ENCODE measurements around the gene MMP21. TPM values are rescaled to one million over a fixed set of nuclear protein-coding genes. Genes with fewer than 3 reads are reported as not detected.
A peak's percentile ranks its signal among the peaks of the same experiment; 100 is the strongest.

MMP21 gene
- total RNA-seq, 1 experiment from 2014 or later: not detected

DNA sequence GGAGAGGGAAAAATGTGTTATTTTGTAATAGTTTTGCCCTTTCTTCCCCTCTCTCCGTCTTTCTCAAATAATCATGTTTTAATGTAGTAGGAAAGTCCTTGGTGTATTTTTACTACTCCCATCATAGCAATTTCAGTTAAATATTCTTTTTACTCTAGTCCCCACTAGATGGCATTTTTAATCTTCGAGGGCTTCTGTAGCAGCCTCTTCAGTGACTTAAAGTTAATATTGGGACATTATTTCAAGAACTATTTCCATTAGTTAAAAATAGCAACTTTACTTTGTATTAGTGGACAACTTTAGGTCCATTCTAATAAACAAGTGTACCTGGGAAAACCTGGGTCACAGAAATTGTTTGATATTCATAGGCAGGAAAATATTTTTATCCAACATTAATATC lies 33.2 kb downstream of the MMP21 start:
- Histone ChIP-seq H3K27me3 (ENCODE audit: low read length) (no peaks in the 10 kb centered on the region), H3K9ac (ENCODE audit: low read length) (no peak overlapping the region), H3K4me1 (ENCODE audit: low read length) (no peaks in the 10 kb centered on the region), H4K20me1 (ENCODE audit: insufficient read depth, low read depth, low read length) (no peaks in the 10 kb centered on the region), H3K27ac (ENCODE audit: low read length) (no peak overlapping the region), H3K4me3 (ENCODE audit: low read length) (no peak overlapping the region), H3K9me3 (ENCODE audit: low read length) (no peaks in the 10 kb centered on the region), H3K79me2 (ENCODE audit: low read length) (no peaks in the 10 kb centered on the region; the same call in 1 of the 2 replicates), H2AFZ (ENCODE audit: low read length) (no peak overlapping the region), H3K4me2 (ENCODE audit: low read depth, low read length, poor library complexity, severe bottlenecking) (no peak overlapping the region), H3K9me2 (replicated peaks; ENCODE audit: insufficient read depth, low read length) (no peaks in the 10 kb centered on the region), H3K36me3 (ENCODE audit: insufficient read depth, low read length) (peaks cover 68% of the 10 kb centered on the region)
- DNase-seq: peak; percentile 62

GRCh38 chr10:125739994-125740679 lies 35.5 kb downstream of the MMP21 start:
- no peak overlapping the region for H3K4me3 ChIP-seq (ENCODE audit: low read length)
- H3K36me3 ChIP-seq (ENCODE audit: insufficient read depth, low read length): peaks cover 81% of the 10 kb centered on the region
- H3K9ac ChIP-seq (ENCODE audit: low read length): no peak overlapping the region
- no peak overlapping the region for H3K4me2 ChIP-seq (ENCODE audit: low read depth, low read length, poor library complexity, severe bottlenecking)
- H3K27ac ChIP-seq (ENCODE audit: low read length): no peak overlapping the region
- H3K27me3 ChIP-seq (ENCODE audit: low read length): no peaks in the 10 kb centered on the region
- H3K9me3 ChIP-seq (ENCODE audit: low read length): no peaks in the 10 kb centered on the region
- H4K20me1 ChIP-seq (ENCODE audit: insufficient read depth, low read depth, low read length): no peaks in the 10 kb centered on the region
- no peaks in the 10 kb centered on the region for H3K4me1 ChIP-seq (ENCODE audit: low read length)
- DNase-seq: no peak
- no peak overlapping the region for H2AFZ ChIP-seq (ENCODE audit: low read length)
- no peaks in the 10 kb centered on the region for H3K9me2 ChIP-seq (replicated peaks; ENCODE audit: insufficient read depth, low read length)
- peaks cover 2% of the 10 kb centered on the region for H3K79me2 ChIP-seq (ENCODE audit: low read length)

DNA sequence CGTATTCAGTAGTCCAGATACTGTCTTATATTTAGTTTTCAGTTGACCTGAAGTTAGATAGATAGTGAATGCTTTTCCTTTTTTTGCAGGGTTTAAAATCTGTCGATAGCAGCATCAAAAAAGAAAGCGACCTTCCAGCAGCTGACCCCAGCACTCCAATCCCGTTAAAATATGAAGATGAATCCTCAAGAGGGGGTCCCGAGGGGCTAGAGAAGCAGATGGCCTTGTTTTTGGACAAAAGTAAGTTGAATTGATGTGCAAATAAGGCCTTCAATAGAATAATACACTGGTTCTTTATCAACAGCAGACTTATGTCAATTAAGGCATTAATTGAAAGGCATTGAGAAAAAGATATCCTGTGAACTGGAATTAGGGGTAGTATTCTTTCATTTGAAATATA lies 37.4 kb downstream of the MMP21 start:
- Histone ChIP-seq H2AFZ (ENCODE audit: low read length) (no peak overlapping the region), H3K4me1 (ENCODE audit: low read length) (no peaks in the 10 kb centered on the region), H3K27ac (ENCODE audit: low read length) (no peak overlapping the region), H3K4me3 (ENCODE audit: low read length) (no peak overlapping the region), H4K20me1 (ENCODE audit: insufficient read depth, low read depth, low read length) (no peaks in the 10 kb centered on the region), H3K9me2 (replicated peaks; ENCODE audit: insufficient read depth, low read length) (no peaks in the 10 kb centered on the region), H3K36me3 (ENCODE audit: insufficient read depth, low read length) (peaks cover 82% of the 10 kb centered on the region), H3K79me2 (ENCODE audit: low read length) (peaks cover 6% of the 10 kb centered on the region), H3K4me2 (ENCODE audit: low read depth, low read length, poor library complexity, severe bottlenecking) (no peak overlapping the region), H3K9ac (ENCODE audit: low read length) (no peak overlapping the region), H3K27me3 (ENCODE audit: low read length) (no peaks in the 10 kb centered on the region), H3K9me3 (ENCODE audit: low read length) (no peaks in the 10 kb centered on the region)
- DNase-seq: no peak

GRCh38 chr10:125734823-125735222 lies 40.8 kb downstream of the MMP21 start:
- H3K27me3 ChIP-seq (ENCODE audit: low read length): no peaks in the 10 kb centered on the region
- no peak overlapping the region for H3K4me3 ChIP-seq (ENCODE audit: low read length)
- DNase-seq: no peak
- H3K79me2 ChIP-seq (ENCODE audit: low read length): peaks cover 9% of the 10 kb centered on the region
- no peaks in the 10 kb centered on the region for H3K4me1 ChIP-seq (ENCODE audit: low read length)
- H3K9ac ChIP-seq (ENCODE audit: low read length): no peak overlapping the region
- no peak overlapping the region for H3K27ac ChIP-seq (ENCODE audit: low read length)
- no peak overlapping the region for H3K4me2 ChIP-seq (ENCODE audit: low read depth, low read length, poor library complexity, severe bottlenecking)
- peaks cover 98% of the 10 kb centered on the region for H3K36me3 ChIP-seq (ENCODE audit: insufficient read depth, low read length)
- 0 out of 2 replicates have a peak, but pooled peaks cover 4% of the 10 kb centered on the region for H4K20me1 ChIP-seq (ENCODE audit: insufficient read depth, low read depth, low read length)
- no peaks in the 10 kb centered on the region for H3K9me3 ChIP-seq (ENCODE audit: low read length)
- H2AFZ ChIP-seq (ENCODE audit: low read length): no peak overlapping the region
- no peaks in the 10 kb centered on the region for H3K9me2 ChIP-seq (replicated peaks; ENCODE audit: insufficient read depth, low read length)

DNA sequence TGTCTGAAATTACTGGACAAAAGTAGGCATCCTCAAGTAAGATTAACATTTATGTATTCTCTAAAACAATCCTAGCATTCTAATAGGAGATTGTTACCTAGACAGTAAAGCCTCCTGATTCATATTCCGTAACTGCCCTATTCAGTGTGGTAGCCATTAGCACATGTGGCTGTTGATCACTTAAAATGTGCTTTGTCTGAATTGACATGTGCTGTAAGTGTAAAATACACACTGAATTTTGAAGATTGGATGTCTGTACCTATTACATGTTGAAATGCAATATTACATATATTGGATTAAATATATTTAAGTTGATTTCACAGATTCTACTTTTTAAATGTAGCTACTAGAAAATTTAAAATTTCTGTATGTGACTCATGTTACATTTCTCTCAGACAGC lies 41.5 kb downstream of the MMP21 start:
- no peak overlapping the region for H3K4me3 ChIP-seq (ENCODE audit: low read length)
- no peaks in the 10 kb centered on the region for H3K27me3 ChIP-seq (ENCODE audit: low read length)
- H3K27ac ChIP-seq (ENCODE audit: low read length): no peak overlapping the region
- H3K9me3 ChIP-seq (ENCODE audit: low read length): no peaks in the 10 kb centered on the region
- no peak overlapping the region for H3K4me2 ChIP-seq (ENCODE audit: low read depth, low read length, poor library complexity, severe bottlenecking)
- H3K36me3 ChIP-seq (ENCODE audit: insufficient read depth, low read length): peaks cover 98% of the 10 kb centered on the region
- H3K4me1 ChIP-seq (ENCODE audit: low read length): no peaks in the 10 kb centered on the region
- H2AFZ ChIP-seq (ENCODE audit: low read length): no peak overlapping the region
- H3K79me2 ChIP-seq (ENCODE audit: low read length): peaks cover 15% of the 10 kb centered on the region
- H3K9ac ChIP-seq (ENCODE audit: low read length): no peak overlapping the region
- DNase-seq: no peak
- H4K20me1 ChIP-seq (ENCODE audit: insufficient read depth, low read depth, low read length): 0 out of 2 replicates have a peak, but pooled peaks cover 4% of the 10 kb centered on the region
- H3K9me2 ChIP-seq (replicated peaks; ENCODE audit: insufficient read depth, low read length): no peaks in the 10 kb centered on the region

DNA sequence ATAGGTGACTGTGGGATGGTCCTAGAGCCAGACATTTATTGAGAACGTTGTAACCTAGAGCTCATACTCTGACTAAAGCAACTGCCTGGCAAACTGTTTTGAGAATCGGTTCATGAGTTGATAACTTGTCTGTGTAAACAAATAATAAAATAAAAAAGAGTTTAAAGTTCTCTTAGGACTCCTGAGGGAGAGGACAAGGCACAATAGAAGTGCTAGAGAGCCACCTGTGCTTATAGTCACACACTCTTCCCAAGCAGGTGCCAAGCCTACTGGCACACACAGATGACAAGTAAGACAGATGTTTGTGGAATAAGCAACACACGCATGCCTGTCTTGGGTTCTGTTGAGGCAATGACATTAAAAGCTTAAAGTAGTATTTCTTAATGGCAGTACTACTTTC lies 48.2 kb downstream of the MMP21 start:
- no peak overlapping the region for H3K9ac ChIP-seq (ENCODE audit: low read length)
- no peak for DNase-seq
- no peak overlapping the region for H2AFZ ChIP-seq (ENCODE audit: low read length)
- peaks cover 94% of the 10 kb centered on the region for H3K36me3 ChIP-seq (ENCODE audit: insufficient read depth, low read length)
- H3K27me3 ChIP-seq (ENCODE audit: low read length): no peaks in the 10 kb centered on the region
- H3K9me3 ChIP-seq (ENCODE audit: low read length): no peaks in the 10 kb centered on the region
- H3K27ac ChIP-seq (ENCODE audit: low read length): no peak overlapping the region
- no peaks in the 10 kb centered on the region for H3K9me2 ChIP-seq (replicated peaks; ENCODE audit: insufficient read depth, low read length)
- no peak overlapping the region for H3K4me2 ChIP-seq (ENCODE audit: low read depth, low read length, poor library complexity, severe bottlenecking)
- peaks cover 25% of the 10 kb centered on the region for H3K79me2 ChIP-seq (ENCODE audit: low read length)
- H3K4me1 ChIP-seq (ENCODE audit: low read length): no peaks in the 10 kb centered on the region; the same call in 1 of the 2 replicates
- 0 out of 2 replicates have a peak, but pooled peaks cover 4% of the 10 kb centered on the region for H4K20me1 ChIP-seq (ENCODE audit: insufficient read depth, low read depth, low read length)
- H3K4me3 ChIP-seq (ENCODE audit: low read length): no peak overlapping the region

DNA sequence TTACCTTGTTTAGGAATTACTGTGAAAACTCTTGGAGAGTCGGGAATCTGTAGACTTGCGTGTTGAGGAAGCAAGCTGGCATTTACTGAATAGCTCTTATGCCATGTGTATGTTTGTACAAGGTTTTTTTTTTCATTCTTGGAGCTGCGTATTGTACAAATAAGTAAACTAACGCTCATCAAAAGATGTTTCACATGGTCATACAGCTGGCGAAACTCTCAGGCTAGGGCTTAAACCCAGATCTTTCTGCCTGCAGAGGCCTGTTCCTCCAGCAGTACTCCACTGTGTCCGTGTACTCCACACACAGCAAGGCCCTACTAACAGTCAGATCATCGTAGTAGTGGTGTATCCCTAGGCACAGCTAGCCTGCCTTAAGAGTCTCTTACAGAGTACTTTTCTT lies 48.7 kb downstream of the MMP21 start:
- no peak overlapping the region for H3K27ac ChIP-seq (ENCODE audit: low read length)
- H3K4me1 ChIP-seq (ENCODE audit: low read length): peaks cover 5% of the 10 kb centered on the region; the same call in 1 of the 2 replicates
- H4K20me1 ChIP-seq (ENCODE audit: insufficient read depth, low read depth, low read length): 0 out of 2 replicates have a peak, but pooled peaks cover 3% of the 10 kb centered on the region
- H3K36me3 ChIP-seq (ENCODE audit: insufficient read depth, low read length): peaks cover 94% of the 10 kb centered on the region
- no peak overlapping the region for H2AFZ ChIP-seq (ENCODE audit: low read length)
- no peaks in the 10 kb centered on the region for H3K27me3 ChIP-seq (ENCODE audit: low read length)
- H3K9ac ChIP-seq (ENCODE audit: low read length): no peak overlapping the region
- H3K4me3 ChIP-seq (ENCODE audit: low read length): no peak overlapping the region
- H3K79me2 ChIP-seq (ENCODE audit: low read length): peaks cover 30% of the 10 kb centered on the region
- DNase-seq: no peak
- H3K4me2 ChIP-seq (ENCODE audit: low read depth, low read length, poor library complexity, severe bottlenecking): no peak overlapping the region
- no peaks in the 10 kb centered on the region for H3K9me2 ChIP-seq (replicated peaks; ENCODE audit: insufficient read depth, low read length)
- H3K9me3 ChIP-seq (ENCODE audit: low read length): no peaks in the 10 kb centered on the region

DNA sequence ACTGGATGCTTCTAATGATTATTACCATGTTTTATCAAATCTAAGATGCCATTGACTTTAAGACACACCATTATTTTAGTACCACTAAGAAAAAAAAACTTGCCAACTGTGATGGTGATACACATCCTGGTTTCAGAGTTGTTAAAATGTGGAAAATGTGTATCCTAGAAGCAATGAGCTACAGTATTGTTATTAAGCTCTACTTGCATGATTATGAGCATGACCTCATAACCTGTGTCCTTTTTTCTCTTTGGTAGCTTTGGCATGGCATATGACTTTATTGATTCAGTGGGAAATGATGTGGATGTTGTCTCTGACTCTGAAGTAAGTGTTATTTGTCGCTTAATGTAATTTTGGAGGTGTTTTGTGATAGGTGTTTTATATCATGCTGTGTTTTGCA lies 52.8 kb downstream of the MMP21 start:
- Histone ChIP-seq H3K9me2 (replicated peaks; ENCODE audit: insufficient read depth, low read length) (no peaks in the 10 kb centered on the region), H3K4me3 (ENCODE audit: low read length) (no peak overlapping the region), H3K79me2 (ENCODE audit: low read length) (peaks cover 48% of the 10 kb centered on the region), H3K4me1 (ENCODE audit: low read length) (peaks cover 26% of the 10 kb centered on the region), H3K27ac (ENCODE audit: low read length) (no peak overlapping the region), H3K36me3 (ENCODE audit: insufficient read depth, low read length) (peaks cover 69% of the 10 kb centered on the region), H3K27me3 (ENCODE audit: low read length) (no peaks in the 10 kb centered on the region), H3K9me3 (ENCODE audit: low read length) (no peaks in the 10 kb centered on the region), H4K20me1 (ENCODE audit: insufficient read depth, low read depth, low read length) (0 out of 2 replicates have a peak, but pooled peaks cover 5% of the 10 kb centered on the region), H3K4me2 (ENCODE audit: low read depth, low read length, poor library complexity, severe bottlenecking) (no peak overlapping the region), H3K9ac (ENCODE audit: low read length) (no peak overlapping the region), H2AFZ (ENCODE audit: low read length) (no peak overlapping the region)
- DNase-seq: no peak

All from Karpas-422 (cell line).